Pericardium fibroblast (primary cell): Measurements from ENCODE around the gene PRAMEF11. TPM values are rescaled to one million over a fixed set of nuclear protein-coding genes. Genes with fewer than 3 reads are reported as not detected.

Source experiments
- total RNA-seq: library from RNA; depleted of rRNA; stranded (reverse); fragments of >200 nt; gene quantifications from 2 replicates; pipeline ENCODE4 v1.2.3, GENCODE V29; 2015

The PRAMEF11 gene
- total RNA-seq: not detected in 2 replicates

GRCh38 chr1:12831310-12831709 lies at the start of gene PRAMEF11:
Gene PRAMEF11, minus strand, starts transcription at chr1:12831410. Its CDS starts 2,621 bp downstream, at chr1:12828789.

DNA sequence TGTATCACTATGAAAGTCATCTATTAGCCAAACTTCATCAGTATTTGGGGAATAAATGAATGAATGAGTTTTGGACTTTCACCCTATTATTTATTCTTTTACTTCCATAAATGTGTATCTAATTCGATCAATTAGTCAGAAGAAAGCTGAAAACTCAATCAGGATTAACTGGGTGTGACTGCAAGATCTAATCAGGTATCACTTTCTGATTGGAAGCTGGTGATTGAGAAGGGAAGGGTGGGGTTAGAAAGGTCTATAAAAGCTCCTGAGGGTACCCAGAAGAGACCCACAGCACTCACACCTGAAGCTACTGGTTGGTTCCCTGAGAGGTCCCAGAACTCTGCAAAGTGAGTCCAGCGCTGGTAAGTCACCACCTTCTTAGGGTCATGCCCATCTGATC lies 25.6 kb upstream of the PRAMEF11 start, which contains the start of gene PRAMEF2:
PRAMEF2 (plus strand) TSS at position 301 of the 400 bp plus-strand sequence. CDS start 1,924 bp downstream, outside the sequence.

DNA sequence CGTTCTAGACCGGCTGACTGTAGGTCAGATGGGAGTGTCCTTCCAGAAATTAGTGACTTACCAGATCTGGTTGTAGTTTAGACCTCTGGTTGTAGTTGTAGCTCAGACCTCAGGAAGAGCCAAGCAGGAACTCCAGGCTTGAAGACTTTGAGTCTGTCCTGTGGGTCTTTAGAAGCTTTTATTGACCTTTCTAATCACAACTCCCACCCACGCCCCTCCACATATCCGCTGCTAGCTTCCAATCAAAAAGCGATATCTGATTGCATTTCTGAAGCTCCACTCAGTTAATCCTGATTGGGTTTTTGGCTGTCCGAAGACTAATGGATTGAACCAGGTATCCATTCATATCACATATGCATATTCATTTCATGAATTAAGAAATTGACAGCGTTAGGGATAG lies 17.4 kb upstream of the PRAMEF11 start, which contains the start of gene HNRNPCL1:
HNRNPCL1 (minus strand) TSS at position 101 of the 400 bp plus-strand sequence. CDS start 431 bp downstream, outside the sequence.

DNA sequence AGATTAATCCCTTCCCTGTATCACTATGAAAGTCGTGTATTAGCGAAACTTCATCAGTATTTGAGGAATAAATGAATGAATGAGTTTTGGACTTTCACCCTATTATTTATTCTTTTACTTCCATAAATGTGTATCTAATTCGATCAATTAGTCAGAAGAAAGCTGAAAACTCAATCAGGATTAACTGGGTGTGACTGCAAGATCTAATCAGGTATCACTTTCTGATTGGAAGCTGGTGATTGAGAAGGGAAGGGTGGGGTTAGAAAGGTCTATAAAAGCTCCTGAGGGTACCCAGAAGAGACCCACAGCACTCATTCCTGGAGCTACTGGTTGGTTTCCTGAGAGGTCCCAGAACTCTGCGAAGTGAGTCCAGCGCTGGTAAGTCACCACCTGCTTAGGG lies 40.1 kb downstream of the PRAMEF11 start, which contains the start of gene PRAMEF1:
PRAMEF1 (plus strand) TSS at position 301 of the 400 bp plus-strand sequence. CDS start 1,831 bp downstream, outside the sequence.

Other genes starting within 250 kb of the PRAMEF11 start
- 66.5 and 71.6 TPM in 2 replicates for gene DHRS3, start 213.2 kb downstream of the PRAMEF11 start, total RNA-seq
- 0.58 TPM in 1 of 2 replicates, not detected in the other for gene AADACL4, start 187.3 kb downstream of the PRAMEF11 start, total RNA-seq
- gene AADACL3, start 115.3 kb downstream of the PRAMEF11 start, total RNA-seq: not detected in 2 replicates
- not detected in 2 replicates for gene CFAP107, start 85.2 kb downstream of the PRAMEF11 start, total RNA-seq
- not detected in 2 replicates for gene PRAMEF12, start 57.7 kb downstream of the PRAMEF11 start, total RNA-seq
- not detected in 2 replicates for gene PRAMEF1, start 40.0 kb downstream of the PRAMEF11 start, total RNA-seq
- gene HNRNPCL1, start 17.3 kb upstream of the PRAMEF11 start, total RNA-seq: not detected in 2 replicates
- gene PRAMEF2, start 25.7 kb upstream of the PRAMEF11 start, total RNA-seq: not detected in 2 replicates
- not detected in 2 replicates for gene PRAMEF4, start 54.8 kb upstream of the PRAMEF11 start, total RNA-seq
- gene PRAMEF10, start 66.9 kb upstream of the PRAMEF11 start, total RNA-seq: not detected in 2 replicates
- not detected in 2 replicates for gene PRAMEF7, start 85.2 kb upstream of the PRAMEF11 start, total RNA-seq
- not detected in 2 replicates for gene PRAMEF6, start 116.2 kb upstream of the PRAMEF11 start, total RNA-seq
- not detected in 2 replicates for gene PRAMEF27, start 225.2 kb upstream of the PRAMEF11 start, total RNA-seq
- gene HNRNPCL3, start 229.4 kb upstream of the PRAMEF11 start, total RNA-seq: not detected in 2 replicates
- gene PRAMEF25, start 239.4 kb upstream of the PRAMEF11 start, total RNA-seq: not detected in 2 replicates